ENCODE data around the gene COA8.

Gene COA8

DNA sequence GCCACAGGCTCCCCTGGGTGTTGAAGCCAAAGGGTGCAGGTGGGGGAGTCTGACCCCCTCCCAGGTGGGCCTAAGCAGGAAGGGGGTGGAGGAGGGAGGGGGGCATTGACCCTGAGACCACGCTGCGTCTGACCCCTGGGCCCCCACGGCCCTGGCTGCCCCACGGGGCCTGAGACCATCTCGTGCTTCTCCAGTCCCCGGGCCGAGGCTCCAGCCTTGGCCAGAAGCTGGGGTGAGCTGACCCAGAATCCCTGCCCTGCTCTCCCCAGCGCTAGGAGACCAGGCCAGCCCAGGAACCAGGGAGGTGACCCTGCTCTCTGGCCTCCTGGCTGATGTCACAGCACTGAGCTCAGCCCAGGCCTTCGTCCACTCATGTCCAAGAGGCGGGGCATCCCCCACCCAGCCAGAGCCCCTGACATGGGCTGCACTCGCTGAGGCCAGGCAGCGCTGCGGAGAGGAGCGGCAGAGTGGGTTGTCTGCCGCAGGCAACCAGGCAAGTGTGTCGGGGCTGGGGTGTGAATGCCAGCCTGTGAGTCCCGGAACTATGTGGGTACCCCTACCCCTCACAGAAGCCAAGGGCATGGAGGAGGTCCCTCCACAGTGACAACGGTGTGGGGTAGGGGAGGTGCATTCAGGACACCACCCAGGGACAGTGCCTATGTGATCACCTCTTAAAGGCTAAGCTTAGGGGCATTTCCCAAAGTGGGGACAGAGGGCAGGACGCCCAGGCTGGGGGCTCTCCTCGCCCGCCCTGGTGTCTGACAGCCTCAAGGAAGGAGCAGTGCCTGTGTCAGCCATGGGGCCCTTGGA lies 27.5 kb upstream of the COA8 start:
- no peak overlapping the region for H3K9ac ChIP-seq (ENCODE audit: low read depth, low read length)
- peaks cover 38% of the 10 kb centered on the region for H3K36me3 ChIP-seq (ENCODE audit: control insufficient read depth, insufficient read depth, low read length)
- H3K9me3 ChIP-seq (ENCODE audit: control insufficient read depth, insufficient read depth, low read length), result no peaks in the 10 kb centered on the region
- no peak overlapping the region for H3K4me3 ChIP-seq (ENCODE audit: low read depth, low read length)
- H3K4me1 ChIP-seq (ENCODE audit: control insufficient read depth, insufficient read depth, low read length), result no peaks in the 10 kb centered on the region
- H3K27me3 ChIP-seq (ENCODE audit: control insufficient read depth, insufficient read depth, low read length), result no peaks in the 10 kb centered on the region

DNA sequence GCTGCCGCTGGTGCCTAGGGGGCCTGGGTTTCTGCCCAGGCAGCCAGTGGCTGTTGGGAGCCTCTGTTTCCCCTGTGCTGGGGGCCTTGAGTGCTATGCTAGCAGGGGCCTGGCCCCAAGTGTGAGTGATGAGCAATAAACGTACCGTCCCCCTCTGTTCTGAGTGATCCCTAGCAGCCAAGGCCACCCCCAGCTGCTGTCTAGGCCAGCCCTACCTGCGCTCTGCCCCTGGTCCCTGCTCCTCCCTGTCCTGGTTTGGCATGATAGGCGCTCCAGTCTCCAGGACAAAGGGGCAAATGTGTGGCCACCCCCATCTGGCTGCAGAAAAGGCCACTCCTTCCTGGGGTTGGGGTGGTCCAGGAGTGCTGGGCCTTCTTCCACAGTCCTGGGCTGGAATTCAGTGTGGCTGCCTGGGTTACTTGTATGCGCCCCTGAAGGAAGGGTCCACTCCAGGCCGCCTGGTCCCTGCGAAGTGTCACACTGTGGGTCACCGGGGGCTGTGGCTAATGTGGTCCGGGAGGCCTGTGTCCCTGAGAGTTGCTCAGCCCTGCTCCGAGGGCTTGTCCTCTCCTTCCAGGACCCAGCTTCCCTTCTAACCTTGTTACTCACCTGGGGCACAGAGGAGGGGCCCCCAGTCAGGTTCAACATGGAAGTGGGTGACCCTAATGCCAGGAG lies 26.7 kb upstream of the COA8 start:
- Histone ChIP-seq H3K4me3 (ENCODE audit: low read depth, low read length) (no peak overlapping the region), H3K27me3 (ENCODE audit: control insufficient read depth, insufficient read depth, low read length) (no peaks in the 10 kb centered on the region), H3K4me1 (ENCODE audit: control insufficient read depth, insufficient read depth, low read length) (no peaks in the 10 kb centered on the region), H3K9ac (ENCODE audit: low read depth, low read length) (no peak overlapping the region), H3K9me3 (ENCODE audit: control insufficient read depth, insufficient read depth, low read length) (no peaks in the 10 kb centered on the region), H3K36me3 (ENCODE audit: control insufficient read depth, insufficient read depth, low read length) (peaks cover 33% of the 10 kb centered on the region)

DNA sequence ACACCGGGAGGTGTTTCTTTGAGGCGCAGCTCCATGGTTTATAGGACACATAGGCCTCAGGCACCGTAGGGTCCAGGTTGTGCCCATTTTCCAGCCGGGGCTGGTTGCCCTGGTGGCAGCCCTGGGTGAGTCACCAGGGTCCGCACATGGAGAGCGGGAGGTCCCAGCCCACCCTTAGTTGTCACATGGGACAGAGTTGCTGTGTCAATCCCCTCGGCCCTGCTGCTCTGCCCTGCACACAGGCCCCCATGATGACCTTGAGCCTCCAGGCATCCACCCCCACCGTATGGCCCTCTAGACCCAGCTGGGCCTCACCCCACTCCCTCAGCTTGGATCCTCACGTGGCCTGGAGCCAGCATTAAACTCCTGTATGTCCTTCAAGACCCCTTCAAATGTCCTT lies 26.1 kb upstream of the COA8 start:
- H3K27me3 ChIP-seq (ENCODE audit: control insufficient read depth, insufficient read depth, low read length), result no peaks in the 10 kb centered on the region
- no peak overlapping the region for H3K9ac ChIP-seq (ENCODE audit: low read depth, low read length)
- no peak overlapping the region for H3K4me3 ChIP-seq (ENCODE audit: low read depth, low read length)
- no peaks in the 10 kb centered on the region for H3K9me3 ChIP-seq (ENCODE audit: control insufficient read depth, insufficient read depth, low read length)
- no peaks in the 10 kb centered on the region for H3K4me1 ChIP-seq (ENCODE audit: control insufficient read depth, insufficient read depth, low read length)
- H3K36me3 ChIP-seq (ENCODE audit: control insufficient read depth, insufficient read depth, low read length), result peaks cover 29% of the 10 kb centered on the region

DNA sequence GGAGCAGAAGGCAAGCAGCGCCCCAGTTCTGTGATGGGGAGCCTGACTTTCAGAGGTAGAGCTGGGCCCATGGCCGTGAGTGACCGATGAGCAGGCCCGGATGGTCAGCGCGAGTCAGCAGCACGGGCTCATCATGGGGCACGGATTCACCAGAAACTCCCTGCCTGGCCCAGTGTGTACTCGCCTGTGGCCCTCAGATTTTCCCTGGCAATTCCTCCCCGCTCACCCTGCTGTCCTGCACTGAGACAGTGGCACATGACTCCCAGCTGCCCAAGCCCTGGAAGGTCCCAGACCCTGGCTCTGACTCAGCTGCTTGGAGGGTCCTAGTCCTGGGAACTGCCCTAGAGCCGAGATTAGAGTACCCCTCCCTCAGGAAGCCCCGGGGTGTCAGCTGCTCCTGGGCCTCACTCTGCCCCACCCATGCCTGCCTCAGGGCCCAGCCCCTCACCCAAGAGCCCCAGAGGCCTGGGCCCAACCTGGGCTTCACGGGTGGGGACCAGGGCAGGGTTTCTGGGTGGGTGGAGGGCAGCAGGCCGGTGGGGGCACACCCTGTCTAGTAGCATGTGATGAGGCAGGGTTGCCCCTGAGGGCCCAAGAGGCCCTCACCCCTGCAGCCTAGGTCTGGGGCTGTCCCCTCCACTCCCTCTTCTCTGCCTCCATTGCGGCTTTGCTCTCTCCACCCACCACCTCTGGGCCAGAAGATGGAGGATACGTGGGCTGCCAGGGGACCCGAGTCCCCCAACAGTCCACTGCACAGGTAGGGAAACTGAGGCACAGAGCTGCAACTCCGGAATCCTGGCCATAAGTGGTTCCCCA lies 25.4 kb upstream of the COA8 start:
- Histone ChIP-seq H3K27me3 (ENCODE audit: control insufficient read depth, insufficient read depth, low read length) (no peaks in the 10 kb centered on the region), H3K36me3 (ENCODE audit: control insufficient read depth, insufficient read depth, low read length) (peaks cover 29% of the 10 kb centered on the region), H3K4me3 (ENCODE audit: low read depth, low read length) (no peak overlapping the region), H3K9me3 (ENCODE audit: control insufficient read depth, insufficient read depth, low read length) (no peaks in the 10 kb centered on the region), H3K9ac (ENCODE audit: low read depth, low read length) (no peak overlapping the region), H3K4me1 (ENCODE audit: control insufficient read depth, insufficient read depth, low read length) (peaks cover 4% of the 10 kb centered on the region)

DNA sequence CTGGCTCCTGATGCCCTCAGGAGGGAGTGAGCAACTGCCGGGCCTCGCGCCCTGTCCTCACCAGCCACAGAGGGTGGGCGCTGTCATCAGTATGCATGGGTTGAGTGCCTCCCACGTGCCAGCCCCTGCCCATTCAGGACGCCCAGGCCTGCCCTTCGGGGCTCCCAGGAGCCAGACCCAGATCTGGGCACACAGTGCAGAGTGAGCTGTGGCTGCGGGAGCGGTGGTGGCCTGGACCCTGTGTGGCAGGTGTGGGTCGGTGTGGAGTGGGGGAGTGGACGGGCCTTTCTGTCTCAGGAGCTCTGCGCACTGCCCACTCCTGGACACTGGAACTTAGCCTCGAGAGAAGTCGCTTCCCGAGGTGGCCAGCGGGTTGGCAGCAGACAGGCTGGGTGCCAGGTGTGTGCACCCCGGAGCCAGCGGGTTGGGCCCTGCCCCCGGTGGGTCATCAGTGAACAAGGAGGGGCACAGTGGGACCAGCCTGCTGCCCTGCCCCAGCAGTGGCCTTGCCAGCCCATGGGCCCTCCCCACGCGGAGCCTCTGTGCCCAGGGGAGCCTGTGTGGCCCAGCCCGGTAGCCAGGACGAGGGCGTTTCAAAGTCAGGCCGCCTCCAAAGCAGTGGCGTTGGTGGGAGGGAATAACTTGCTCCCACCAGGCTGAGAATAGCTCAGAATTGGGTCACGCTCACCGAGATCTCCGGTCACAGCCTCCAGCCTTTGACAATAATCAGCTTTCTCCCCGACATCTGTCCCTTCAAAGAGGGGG lies 24.3 kb upstream of the COA8 start:
- H3K9ac ChIP-seq (ENCODE audit: low read depth, low read length), result no peak overlapping the region
- no peaks in the 10 kb centered on the region for H3K27me3 ChIP-seq (ENCODE audit: control insufficient read depth, insufficient read depth, low read length)

DNA sequence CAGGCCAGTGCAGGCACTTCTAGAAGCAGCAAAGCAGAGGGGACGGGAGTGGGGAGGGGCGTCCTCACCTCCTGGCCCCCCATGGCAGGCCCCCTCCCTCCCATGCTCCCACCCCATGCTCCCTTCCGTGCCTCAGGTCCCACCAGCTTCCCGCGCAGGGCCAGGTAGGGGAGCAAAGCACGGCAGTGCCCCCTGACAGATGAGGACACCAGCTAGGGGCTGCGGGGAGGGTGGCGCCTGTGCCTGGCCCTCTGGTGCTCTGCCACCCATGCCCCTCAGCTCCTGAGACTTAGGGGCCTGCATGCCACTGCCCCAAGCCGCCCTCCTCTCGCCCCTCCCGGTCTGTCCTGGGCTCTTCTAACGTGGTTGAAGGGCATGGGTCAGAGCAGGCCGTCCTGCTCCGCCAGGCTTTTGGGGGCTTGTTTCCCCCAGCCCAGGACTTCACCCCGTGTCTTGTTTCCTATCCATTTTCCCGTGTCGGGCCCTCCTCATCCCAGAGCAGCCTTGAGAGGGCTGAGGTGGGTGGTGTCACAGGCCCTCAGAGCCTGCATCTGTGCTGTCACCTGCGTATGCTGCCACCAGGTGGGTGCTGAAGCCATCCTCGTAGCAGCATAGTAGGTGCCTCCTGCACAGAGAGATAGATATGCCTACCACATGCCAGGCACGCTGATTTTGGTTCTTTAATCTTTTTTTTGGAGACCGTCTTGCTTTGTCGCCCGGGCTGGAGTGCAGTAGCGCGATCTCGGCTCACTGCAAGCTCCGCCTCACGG lies 23.5 kb upstream of the COA8 start:
- Histone ChIP-seq H3K4me1 (ENCODE audit: control insufficient read depth, insufficient read depth, low read length) (peaks cover 9% of the 10 kb centered on the region), H3K4me3 (ENCODE audit: low read depth, low read length) (no peak overlapping the region), H3K27me3 (ENCODE audit: control insufficient read depth, insufficient read depth, low read length) (no peaks in the 10 kb centered on the region), H3K9me3 (ENCODE audit: control insufficient read depth, insufficient read depth, low read length) (no peaks in the 10 kb centered on the region), H3K36me3 (ENCODE audit: control insufficient read depth, insufficient read depth, low read length) (peaks cover 29% of the 10 kb centered on the region), H3K9ac (ENCODE audit: low read depth, low read length) (no peak overlapping the region)

More for the DNA sequence above, 24.3 kb upstream of the COA8 start:
- Histone ChIP-seq H3K36me3 (ENCODE audit: control insufficient read depth, insufficient read depth, low read length) (peaks cover 25% of the 10 kb centered on the region), H3K9me3 (ENCODE audit: control insufficient read depth, insufficient read depth, low read length) (no peaks in the 10 kb centered on the region), H3K4me1 (ENCODE audit: control insufficient read depth, insufficient read depth, low read length) (peaks cover 4% of the 10 kb centered on the region), H3K4me3 (ENCODE audit: low read depth, low read length) (no peak overlapping the region)

DNA sequence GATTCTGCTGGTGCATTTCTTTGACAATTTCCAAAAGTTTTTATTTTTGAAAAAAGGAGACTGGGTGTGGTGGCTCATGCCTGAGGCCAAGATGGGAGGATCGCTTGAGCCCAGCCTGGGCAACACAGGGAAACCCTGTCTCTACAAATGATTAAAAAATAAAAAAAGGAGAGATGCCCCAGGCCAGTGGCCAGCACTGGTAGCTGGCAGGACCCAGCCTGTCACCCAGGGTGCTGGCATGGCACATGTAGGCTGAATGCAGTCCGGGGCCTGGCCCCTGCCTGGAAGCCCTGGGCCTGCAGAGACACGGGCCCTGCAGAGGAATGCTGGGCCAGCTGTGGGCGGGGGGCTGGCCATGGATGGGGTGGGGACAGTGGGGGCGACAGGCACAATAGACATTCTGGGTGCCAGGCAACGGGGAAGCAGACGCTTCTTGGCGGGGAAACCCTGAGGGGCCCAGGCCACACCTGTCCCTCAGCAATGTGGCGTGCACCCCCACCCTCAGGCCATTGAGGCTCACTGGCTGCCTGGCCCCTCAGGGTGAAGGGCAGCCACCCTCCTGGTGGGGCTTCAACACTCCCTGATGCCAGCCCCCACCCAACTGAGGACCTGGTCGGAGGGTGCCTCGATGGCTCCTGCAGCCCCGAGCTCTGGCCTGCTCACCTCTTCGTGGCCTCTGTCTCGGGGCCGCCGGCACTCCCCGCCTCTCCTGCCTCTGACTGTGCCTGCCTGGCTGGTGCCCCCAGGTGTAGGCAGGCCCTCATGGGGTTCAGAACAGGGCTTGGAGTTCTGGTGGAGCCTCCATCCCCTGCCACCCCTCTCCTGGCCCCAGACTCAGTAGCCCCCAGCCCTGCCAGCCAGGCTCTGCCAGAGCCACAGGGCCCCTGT lies 21.7 kb upstream of the COA8 start:
- H3K9me3 ChIP-seq (ENCODE audit: control insufficient read depth, insufficient read depth, low read length), result no peaks in the 10 kb centered on the region
- no peak overlapping the region for H3K9ac ChIP-seq (ENCODE audit: low read depth, low read length)
- H3K4me1 ChIP-seq (ENCODE audit: control insufficient read depth, insufficient read depth, low read length), result peaks cover 12% of the 10 kb centered on the region
- no peaks in the 10 kb centered on the region for H3K27me3 ChIP-seq (ENCODE audit: control insufficient read depth, insufficient read depth, low read length)
- no peak overlapping the region for H3K4me3 ChIP-seq (ENCODE audit: low read depth, low read length)
- peaks cover 13% of the 10 kb centered on the region for H3K36me3 ChIP-seq (ENCODE audit: control insufficient read depth, insufficient read depth, low read length)

DNA sequence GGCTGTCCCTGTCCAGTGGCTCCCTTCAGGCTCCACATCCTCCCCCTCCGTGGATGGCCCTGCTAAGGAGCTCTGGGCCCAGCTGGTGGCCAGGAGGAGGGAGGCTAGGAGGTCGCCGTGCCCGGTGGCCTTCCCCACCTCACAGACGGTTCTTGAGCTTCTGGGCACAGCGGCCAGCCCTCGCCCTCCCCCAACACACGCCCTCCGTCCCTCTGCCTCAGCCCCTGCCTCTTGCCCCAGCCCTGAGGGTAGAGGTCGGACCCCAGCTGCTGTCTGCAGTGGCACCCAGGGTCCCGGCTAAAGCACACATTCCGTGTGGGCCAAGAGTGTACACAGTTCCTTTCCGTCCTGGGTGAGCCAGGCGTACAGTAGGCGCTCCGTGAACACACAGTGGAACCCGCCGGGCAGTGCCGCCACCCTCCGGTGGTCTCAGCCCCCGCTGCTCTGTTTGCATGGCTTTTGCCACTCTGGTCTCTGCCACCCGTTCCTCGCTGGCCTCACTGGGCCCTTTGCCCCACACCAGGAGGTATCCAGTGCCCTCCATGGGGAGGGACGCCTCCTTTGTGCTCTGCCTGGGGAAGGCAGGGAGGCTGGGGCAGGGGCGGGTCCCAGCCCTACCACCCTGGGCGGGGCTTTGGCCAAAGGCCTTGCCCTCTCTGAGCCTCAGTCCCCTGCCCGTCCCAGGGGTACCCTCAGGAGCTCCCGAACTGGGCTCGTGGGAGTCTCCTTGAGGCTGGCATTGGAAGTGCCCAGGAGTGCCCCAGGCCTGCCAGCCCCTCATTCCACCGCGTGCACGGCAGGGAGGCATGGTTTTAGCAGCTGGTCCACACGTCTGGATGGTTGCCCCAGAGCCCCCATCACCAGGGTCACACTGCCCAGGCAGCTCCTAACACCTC lies 20.8 kb upstream of the COA8 start:
- Histone ChIP-seq H3K4me3 (ENCODE audit: low read depth, low read length) (peak overlapping the region; percentile 53), H3K9ac (ENCODE audit: low read depth, low read length) (peak overlapping the region; percentile 81), H3K27me3 (ENCODE audit: control insufficient read depth, insufficient read depth, low read length) (no peaks in the 10 kb centered on the region), H3K36me3 (ENCODE audit: control insufficient read depth, insufficient read depth, low read length) (peaks cover 9% of the 10 kb centered on the region), H3K4me1 (ENCODE audit: control insufficient read depth, insufficient read depth, low read length) (peaks cover 12% of the 10 kb centered on the region), H3K9me3 (ENCODE audit: control insufficient read depth, insufficient read depth, low read length) (no peaks in the 10 kb centered on the region)

DNA sequence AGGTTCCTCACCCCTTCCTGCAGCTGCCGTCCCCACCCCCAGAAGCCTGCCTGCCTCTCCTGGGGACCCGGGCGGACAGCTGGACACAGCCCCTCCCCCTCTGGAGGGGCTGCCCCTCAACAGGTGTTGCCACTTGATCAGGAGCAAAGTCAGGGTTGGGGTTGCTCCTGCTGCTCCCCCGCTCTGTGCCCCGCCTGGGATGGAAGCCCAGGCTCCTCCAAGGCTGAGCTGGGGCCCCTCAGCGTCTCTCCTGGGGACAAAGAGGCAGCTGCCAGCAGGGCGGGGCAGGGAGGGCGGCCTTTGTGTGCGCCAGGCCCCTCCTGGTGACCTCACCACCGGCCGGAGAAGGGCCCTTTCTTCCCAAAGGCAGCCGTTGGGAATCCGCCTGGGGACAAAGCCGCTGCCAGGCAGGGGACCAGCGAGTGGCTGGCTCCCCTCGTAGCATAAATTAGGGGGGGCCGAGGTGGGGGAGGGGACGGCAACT lies 20.1 kb upstream of the COA8 start:
- H3K4me3 ChIP-seq (ENCODE audit: low read depth, low read length), result peak overlapping the region; percentile 53
- H3K9me3 ChIP-seq (ENCODE audit: control insufficient read depth, insufficient read depth, low read length), result no peaks in the 10 kb centered on the region
- H3K9ac ChIP-seq (ENCODE audit: low read depth, low read length), result peak overlapping the region; percentile 81
- peaks cover 12% of the 10 kb centered on the region for H3K4me1 ChIP-seq (ENCODE audit: control insufficient read depth, insufficient read depth, low read length)
- H3K27me3 ChIP-seq (ENCODE audit: control insufficient read depth, insufficient read depth, low read length), result no peaks in the 10 kb centered on the region
- peaks cover 4% of the 10 kb centered on the region for H3K36me3 ChIP-seq (ENCODE audit: control insufficient read depth, insufficient read depth, low read length)

Measured in iPS-15b (cell line).